Measurements from ENCODE around the gene PDXP.

Gene PDXP

DNA sequence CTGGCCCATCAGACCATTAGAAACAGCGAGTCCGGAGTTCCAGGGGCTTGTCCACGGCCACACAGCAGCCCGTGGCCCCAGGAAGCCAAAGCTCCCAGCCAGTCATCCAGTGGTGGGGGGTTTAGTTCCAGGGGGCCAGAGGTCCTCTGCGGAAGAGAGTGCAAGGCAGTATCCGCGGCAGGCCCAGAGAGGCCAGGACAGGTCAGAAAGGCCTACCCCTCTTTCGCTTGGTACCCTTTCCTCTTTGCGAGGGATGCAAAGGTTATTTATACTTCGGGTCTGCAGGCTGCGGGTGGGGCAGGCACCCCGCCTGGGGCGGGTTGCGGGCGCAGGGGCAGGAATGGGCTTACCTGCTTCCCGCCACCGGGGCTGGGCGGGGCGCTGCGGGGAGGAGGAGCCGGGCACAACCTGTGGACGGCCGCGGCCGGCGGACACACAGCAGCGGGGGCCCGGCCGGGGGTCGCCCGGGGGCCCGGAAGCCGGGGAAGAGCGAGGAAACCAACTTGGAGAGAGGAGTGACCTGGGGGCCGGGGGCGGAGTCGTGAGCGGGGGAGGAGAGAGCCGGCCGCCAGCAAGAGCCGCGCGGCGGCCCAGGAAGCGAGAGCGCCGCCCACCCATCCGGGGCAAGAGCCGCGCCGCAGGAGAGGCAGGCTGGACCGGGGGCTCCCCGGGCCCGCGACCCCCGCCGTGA, 19.3 kb upstream of the PDXP start, which contains the start of gene SH3BP1:
Gene SH3BP1 (plus strand): TSS at position 600 of the 691 bp plus-strand sequence. CDS start 119 bp downstream, outside the sequence.
- Histone ChIP-seq H3K36me3 (replicated peaks; ENCODE audit: insufficient read depth, low read length) (no peaks in the 10 kb centered on the region), H3K9ac (ENCODE audit: low read length) (peak within 1 kb of the TSS; percentile 74), H3K79me2 (ENCODE audit: low read length) (peaks cover 13% of the 10 kb centered on the region), H3K4me3 (ENCODE audit: low read length) (peak within 1 kb of the TSS; percentile 85), H3K4me1 (ENCODE audit: low read length) (peaks cover 31% of the 10 kb centered on the region), H4K20me1 (ENCODE audit: insufficient read depth, low read length) (no peaks in the 10 kb centered on the region), H3K9me3 (replicated peaks; ENCODE audit: insufficient read depth, low read length) (no peaks in the 10 kb centered on the region), H3K4me2 (ENCODE audit: low read depth, low read length) (peak within 1 kb of the TSS; percentile 88), H3K27me3 (replicated peaks; ENCODE audit: insufficient read depth, low read length) (no peaks in the 10 kb centered on the region), H3K27ac (ENCODE audit: low read length) (peak within 1 kb of the TSS; percentile 47; the same call in 1 of the 2 replicates), H3K9me2 (replicated peaks; ENCODE audit: insufficient read depth, low read length) (no peaks in the 10 kb centered on the region), H3F3A (ENCODE audit: insufficient read depth, low read length) (peaks cover 34% of the 10 kb centered on the region), H2AFZ (ENCODE audit: low read length) (peak within 1 kb of the TSS; percentile 64)
- TF ChIP-seq EZH2 (optimal IDR thresholded peaks at IDR 0.05; ENCODE audit: low read depth, low read length) (no peak), EZH2phosphoT487 (IDR thresholded peaks at IDR 0.05; ENCODE audit: low read length) (no peak)
- TF ChIP-seq, protein P1, sequence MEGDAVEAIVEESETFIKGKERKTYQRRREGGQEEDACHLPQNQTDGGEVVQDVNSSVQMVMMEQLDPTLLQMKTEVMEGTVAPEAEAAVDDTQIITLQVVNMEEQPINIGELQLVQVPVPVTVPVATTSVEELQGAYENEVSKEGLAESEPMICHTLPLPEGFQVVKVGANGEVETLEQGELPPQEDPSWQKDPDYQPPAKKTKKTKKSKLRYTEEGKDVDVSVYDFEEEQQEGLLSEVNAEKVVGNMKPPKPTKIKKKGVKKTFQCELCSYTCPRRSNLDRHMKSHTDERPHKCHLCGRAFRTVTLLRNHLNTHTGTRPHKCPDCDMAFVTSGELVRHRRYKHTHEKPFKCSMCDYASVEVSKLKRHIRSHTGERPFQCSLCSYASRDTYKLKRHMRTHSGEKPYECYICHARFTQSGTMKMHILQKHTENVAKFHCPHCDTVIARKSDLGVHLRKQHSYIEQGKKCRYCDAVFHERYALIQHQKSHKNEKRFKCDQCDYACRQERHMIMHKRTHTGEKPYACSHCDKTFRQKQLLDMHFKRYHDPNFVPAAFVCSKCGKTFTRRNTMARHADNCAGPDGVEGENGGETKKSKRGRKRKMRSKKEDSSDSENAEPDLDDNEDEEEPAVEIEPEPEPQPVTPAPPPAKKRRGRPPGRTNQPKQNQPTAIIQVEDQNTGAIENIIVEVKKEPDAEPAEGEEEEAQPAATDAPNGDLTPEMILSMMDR (IDR thresholded peaks at IDR 0.05; ENCODE audit: low read length), result no peak
- DNase-seq, result peak; percentile 52

- TF ChIP-seq, protein P1 (IDR thresholded peaks at IDR 0.05; ENCODE audit: low read length), result no peak
- no peak for TF ChIP-seq EZH2phosphoT487 (IDR thresholded peaks at IDR 0.05; ENCODE audit: low read length)
- TF ChIP-seq EZH2 (optimal IDR thresholded peaks at IDR 0.05; ENCODE audit: low read depth, low read length), result no peak
These were observed 18.5 kb upstream of the PDXP start for GRCh38 chr22:37639771-37640590.

DNA sequence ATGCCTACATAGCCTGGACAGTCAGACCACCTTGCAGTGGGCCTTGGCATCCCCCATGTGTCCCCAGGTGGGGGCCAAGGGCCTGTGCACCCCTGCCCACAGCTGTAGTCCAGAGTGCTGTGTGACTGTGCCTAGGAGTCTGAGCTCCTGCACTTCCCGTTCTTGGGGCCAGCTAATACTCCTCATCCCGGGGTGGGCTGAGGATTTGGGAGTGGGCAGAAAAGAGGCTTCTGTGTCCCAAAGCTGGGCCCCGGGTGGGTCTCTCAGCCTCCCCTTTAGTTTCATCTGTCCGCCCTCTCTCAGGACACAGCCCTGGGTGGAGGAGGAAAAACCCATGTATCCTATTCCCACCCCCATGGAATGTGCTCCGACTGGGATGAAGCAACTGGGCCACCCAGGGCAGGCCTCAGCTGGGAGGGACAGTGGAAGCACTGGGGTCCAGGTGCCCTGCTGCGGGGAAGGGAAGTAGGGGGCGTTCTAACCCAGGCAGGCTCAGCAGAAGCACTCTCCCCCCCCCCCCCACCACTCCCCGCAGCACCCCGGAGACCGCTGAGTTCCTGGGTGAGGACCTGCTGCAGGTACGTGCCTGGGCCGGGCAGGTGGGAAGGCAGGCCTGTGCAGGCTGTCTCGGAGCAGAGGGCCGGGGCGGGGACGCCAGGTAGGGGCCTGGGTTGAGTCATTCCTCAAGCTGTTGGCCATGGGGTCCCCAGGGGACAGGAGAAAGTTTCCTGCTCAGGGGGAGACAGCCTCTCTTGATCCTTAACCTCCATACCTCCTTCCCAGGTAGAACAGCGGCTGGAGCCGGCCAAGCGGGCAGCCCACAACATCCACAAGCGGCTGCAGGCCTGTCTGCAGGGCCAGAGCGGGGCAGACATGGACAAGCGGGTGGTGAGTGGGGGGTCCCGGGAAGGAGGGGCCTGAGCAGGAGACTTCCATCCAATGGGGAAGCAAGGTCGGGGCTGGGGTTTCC, 17.6 kb upstream of the PDXP start:
- peak overlapping the region; percentile 85 for H3K4me3 ChIP-seq (ENCODE audit: low read length)
- no peaks in the 10 kb centered on the region for H3K9me2 ChIP-seq (replicated peaks; ENCODE audit: insufficient read depth, low read length)
- no peaks in the 10 kb centered on the region for H3K9me3 ChIP-seq (replicated peaks; ENCODE audit: insufficient read depth, low read length)
- H3K4me2 ChIP-seq (ENCODE audit: low read depth, low read length), result peak overlapping the region; percentile 88; the same call in 1 of the 2 replicates
- H3K4me1 ChIP-seq (ENCODE audit: low read length), result peaks cover 31% of the 10 kb centered on the region
- H3K9ac ChIP-seq (ENCODE audit: low read length), result peak overlapping the region; percentile 74; the same call in 1 of the 2 replicates
- no peaks in the 10 kb centered on the region for H4K20me1 ChIP-seq (ENCODE audit: insufficient read depth, low read length)
- no peak overlapping the region for H3K27ac ChIP-seq (ENCODE audit: low read length)
- no peaks in the 10 kb centered on the region for H3K27me3 ChIP-seq (replicated peaks; ENCODE audit: insufficient read depth, low read length)
- TF ChIP-seq EZH2 (optimal IDR thresholded peaks at IDR 0.05; ENCODE audit: low read depth, low read length) (no peak), EZH2phosphoT487 (IDR thresholded peaks at IDR 0.05; ENCODE audit: low read length) (no peak)
- TF ChIP-seq, protein P1 (IDR thresholded peaks at IDR 0.05; ENCODE audit: low read length), result no peak
- H3K36me3 ChIP-seq (replicated peaks; ENCODE audit: insufficient read depth, low read length), result no peaks in the 10 kb centered on the region
- peaks cover 34% of the 10 kb centered on the region for H3F3A ChIP-seq (ENCODE audit: insufficient read depth, low read length)
- DNase-seq, result no peak
- H3K79me2 ChIP-seq (ENCODE audit: low read length), result peaks cover 13% of the 10 kb centered on the region
- H2AFZ ChIP-seq (ENCODE audit: low read length), result no peak overlapping the region

More at GRCh38 chr22:37639771-37640590, 18.5 kb upstream of the PDXP start:
- H3K27me3 ChIP-seq (replicated peaks; ENCODE audit: insufficient read depth, low read length), result no peaks in the 10 kb centered on the region
- H4K20me1 ChIP-seq (ENCODE audit: insufficient read depth, low read length), result no peaks in the 10 kb centered on the region
- peak overlapping the region; percentile 85 for H3K4me3 ChIP-seq (ENCODE audit: low read length)
- H3K4me2 ChIP-seq (ENCODE audit: low read depth, low read length), result peak overlapping the region; percentile 88
- H3K79me2 ChIP-seq (ENCODE audit: low read length), result peaks cover 13% of the 10 kb centered on the region
- H3K9me3 ChIP-seq (replicated peaks; ENCODE audit: insufficient read depth, low read length), result no peaks in the 10 kb centered on the region
- no peak for DNase-seq
- H2AFZ ChIP-seq (ENCODE audit: low read length), result peak overlapping the region; percentile 64
- H3F3A ChIP-seq (ENCODE audit: insufficient read depth, low read length), result peaks cover 34% of the 10 kb centered on the region
- H3K36me3 ChIP-seq (replicated peaks; ENCODE audit: insufficient read depth, low read length), result no peaks in the 10 kb centered on the region
- H3K9ac ChIP-seq (ENCODE audit: low read length), result peak overlapping the region; percentile 74
- H3K27ac ChIP-seq (ENCODE audit: low read length), result no peak overlapping the region; the same call in 1 of the 2 replicates
- no peaks in the 10 kb centered on the region for H3K9me2 ChIP-seq (replicated peaks; ENCODE audit: insufficient read depth, low read length)
- peaks cover 31% of the 10 kb centered on the region for H3K4me1 ChIP-seq (ENCODE audit: low read length)
